Muscle of leg (tissue), 11 donors: ENCODE data around the gene STARD8. TPM values are rescaled to one million over a fixed set of nuclear protein-coding genes. Genes with fewer than 3 reads are reported as not detected.

ENCODE experiments used
- DNase-seq: peaks from one replicate; pipeline ENCODE4 v3.0.0; 2013
- H3K27ac ChIP-seq: one replicate; pipeline ENCODE4 v1.5.1; 2013; ENCODE audit warnings: mild to moderate bottlenecking, low read length, control low read depth
- H3K27me3 ChIP-seq: one replicate; pipeline ENCODE4 v1.6.1; 2013; ENCODE audit warnings: low read length; ENCODE audit not compliant: control insufficient read depth, insufficient read depth
- H3K36me3 ChIP-seq: one replicate; pipeline ENCODE4 v1.6.1; 2013; ENCODE audit warnings: low read length; ENCODE audit not compliant: control insufficient read depth, insufficient read depth
- H3K4me1 ChIP-seq: one replicate; pipeline ENCODE4 v1.6.1; 2013; ENCODE audit warnings: low read length; ENCODE audit not compliant: control insufficient read depth, insufficient read depth
- H3K4me3 ChIP-seq: one replicate; pipeline ENCODE4 v1.5.1; 2013; ENCODE audit warnings: low read length, control low read depth
- H3K9me3 ChIP-seq: replicated peaks from 2 replicates; pipeline ENCODE4 v1.6.1; 2013; ENCODE audit warnings: low read depth, low read length; ENCODE audit not compliant: control insufficient read depth
- WGBS: methylation state at CpG from one replicate; pipeline ENCODE4 v1.1.5; 2013; ENCODE audit warnings: missing lambda C conversion rate; ENCODE audit not compliant: insufficient coverage; 5-methylcytosine and 5-hydroxymethylcytosine counted together
- polyA plus RNA-seq, 8 donors: library from polyadenylated mRNA; unstranded; fragments of 120-200 nt; gene quantifications; one replicate each; pipeline versions ENCODE4 v1.2.1 to v1.2.3, GENCODE V29; 2013; ENCODE audit warnings: inconsistent platforms in 1 of 8, low replicate concordance in 1 of 8; ENCODE audit not compliant: insufficient read length in 8 of 8, insufficient read depth in 1 of 8
- total RNA-seq: library from RNA; stranded (reverse); fragments of 120-200 nt; gene quantifications from one replicate; pipeline ENCODE4 v1.2.4, GENCODE V29; 2013

STARD8 gene
- total and polyA plus RNA-seq, 9 donors, result 13.1 to 20.2 (median 16.9) TPM

GRCh38 chrX:68696267-68696990, 49.0 kb downstream of the STARD8 start:
- Histone ChIP-seq H3K4me1 (peaks cover 34% of the 10 kb centered on the region), H3K9me3 (no peaks in the 10 kb centered on the region), H3K27ac (peak overlapping the region; percentile 17), H3K36me3 (no peaks in the 10 kb centered on the region), H3K4me3 (no peak overlapping the region), H3K27me3 (peaks cover 63% of the 10 kb centered on the region)
- 40% methylated on average over 1 of the region's 6 CpGs for WGBS
- no peak for DNase-seq

DNA sequence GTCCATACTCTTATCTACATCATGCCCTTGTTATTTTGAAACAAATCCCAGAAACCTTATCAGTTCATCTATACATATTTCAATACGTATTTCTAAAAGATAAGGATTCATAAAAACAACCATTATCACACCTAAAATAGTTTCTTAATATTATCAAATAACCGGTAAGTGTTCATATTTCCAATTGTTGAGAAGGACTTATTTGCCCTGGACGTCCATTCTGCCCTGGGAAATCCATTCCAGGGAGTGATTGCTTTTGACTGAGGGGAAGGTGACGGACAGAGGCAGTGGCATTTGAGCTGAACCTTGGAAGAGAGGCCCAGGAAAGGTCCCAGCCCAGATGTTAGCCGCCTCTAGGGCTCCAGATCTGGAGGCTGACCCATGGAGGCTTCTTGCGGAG, 49.6 kb downstream of the STARD8 start:
- no peak for DNase-seq
- 21% methylated on average over 2 of the region's 6 CpGs for WGBS
- H3K4me3 ChIP-seq, result no peak overlapping the region
- H3K36me3 ChIP-seq, result no peaks in the 10 kb centered on the region
- H3K4me1 ChIP-seq, result peaks cover 34% of the 10 kb centered on the region
- no peaks in the 10 kb centered on the region for H3K9me3 ChIP-seq
- H3K27me3 ChIP-seq, result peaks cover 68% of the 10 kb centered on the region
- H3K27ac ChIP-seq, result peak overlapping the region; percentile 55

GRCh38 chrX:68697465-68698125, 50.1 kb downstream of the STARD8 start:
- peak overlapping the region; percentile 55 for H3K27ac ChIP-seq
- no peaks in the 10 kb centered on the region for H3K36me3 ChIP-seq
- peaks cover 70% of the 10 kb centered on the region for H3K27me3 ChIP-seq
- H3K4me3 ChIP-seq, result no peak overlapping the region
- no peak for DNase-seq
- no peaks in the 10 kb centered on the region for H3K9me3 ChIP-seq
- 63% methylated on average over 4 of the region's 6 CpGs for WGBS
- peaks cover 33% of the 10 kb centered on the region for H3K4me1 ChIP-seq

DNA sequence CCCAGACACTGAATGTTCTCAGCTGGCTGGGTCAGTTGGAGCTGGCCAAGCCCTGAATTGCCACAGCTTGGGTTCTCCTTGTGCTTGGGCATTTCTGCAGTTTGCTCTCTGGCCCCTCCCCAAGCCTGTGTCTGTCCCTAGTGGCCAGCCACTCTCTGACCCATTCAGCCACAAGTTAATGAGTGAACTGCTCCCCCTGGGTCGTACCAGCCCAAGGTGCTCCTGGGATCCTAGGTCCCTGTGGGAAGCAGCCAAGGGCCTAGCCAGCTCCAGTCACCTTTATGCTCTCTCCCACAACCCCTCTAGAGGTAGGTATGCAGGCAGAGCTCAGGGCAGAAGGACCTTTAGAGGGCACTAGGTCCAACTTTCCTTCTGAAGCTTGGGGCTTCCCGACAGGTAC, 51.5 kb downstream of the STARD8 start:
- no peak for DNase-seq
- WGBS, result 86% methylated on average over 1 of the region's 2 CpGs
- Histone ChIP-seq H3K9me3 (no peaks in the 10 kb centered on the region), H3K27ac (no peak overlapping the region), H3K4me3 (no peak overlapping the region), H3K27me3 (peaks cover 64% of the 10 kb centered on the region), H3K36me3 (no peaks in the 10 kb centered on the region), H3K4me1 (peaks cover 28% of the 10 kb centered on the region)

- Histone ChIP-seq H3K36me3 (no peaks in the 10 kb centered on the region), H3K27me3 (peaks cover 64% of the 10 kb centered on the region), H3K27ac (no peak overlapping the region), H3K4me1 (peaks cover 29% of the 10 kb centered on the region), H3K4me3 (no peak overlapping the region), H3K9me3 (no peaks in the 10 kb centered on the region)
- WGBS, result 73% methylated on average over 4 of the region's 7 CpGs
- no peak for DNase-seq
Measured at GRCh38 chrX:68699960-68700746, 52.7 kb downstream of the STARD8 start.

DNA sequence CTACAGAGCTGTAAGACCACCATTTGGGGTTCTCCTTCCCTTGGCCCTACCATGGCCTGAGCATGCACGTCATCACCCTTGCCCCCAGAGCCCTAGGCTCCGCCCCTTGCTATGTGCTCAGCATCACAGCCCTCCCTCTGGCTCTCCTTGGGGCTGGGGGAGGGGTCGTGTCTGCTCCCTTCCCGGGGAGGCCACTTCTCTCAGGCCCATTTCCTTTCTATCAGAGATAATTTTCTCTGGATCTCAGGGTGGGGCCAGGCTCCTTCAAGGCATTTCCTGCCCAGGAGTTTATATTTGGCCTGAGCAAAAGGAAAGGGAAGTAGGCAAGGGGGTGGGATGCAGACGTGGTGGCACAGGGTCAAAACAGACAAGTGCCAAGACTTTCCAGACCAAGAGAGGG, 55.9 kb downstream of the STARD8 start:
- no peak for DNase-seq
- Histone ChIP-seq H3K27me3 (peaks cover 65% of the 10 kb centered on the region), H3K27ac (peak overlapping the region; percentile 51), H3K4me3 (no peak overlapping the region), H3K9me3 (no peaks in the 10 kb centered on the region), H3K4me1 (peaks cover 40% of the 10 kb centered on the region), H3K36me3 (no peaks in the 10 kb centered on the region)
- WGBS, result 37% methylated on average over 2 of the region's 5 CpGs

- Histone ChIP-seq H3K36me3 (no peaks in the 10 kb centered on the region), H3K27ac (peak overlapping the region; percentile 51), H3K4me1 (peaks cover 44% of the 10 kb centered on the region), H3K4me3 (no peak overlapping the region), H3K9me3 (no peaks in the 10 kb centered on the region), H3K27me3 (peaks cover 65% of the 10 kb centered on the region)
- DNase-seq, result no peak
- WGBS, result 100% methylated on average over 1 of the region's 3 CpGs
Measured at GRCh38 chrX:68703846-68704245, 56.4 kb downstream of the STARD8 start.

DNA sequence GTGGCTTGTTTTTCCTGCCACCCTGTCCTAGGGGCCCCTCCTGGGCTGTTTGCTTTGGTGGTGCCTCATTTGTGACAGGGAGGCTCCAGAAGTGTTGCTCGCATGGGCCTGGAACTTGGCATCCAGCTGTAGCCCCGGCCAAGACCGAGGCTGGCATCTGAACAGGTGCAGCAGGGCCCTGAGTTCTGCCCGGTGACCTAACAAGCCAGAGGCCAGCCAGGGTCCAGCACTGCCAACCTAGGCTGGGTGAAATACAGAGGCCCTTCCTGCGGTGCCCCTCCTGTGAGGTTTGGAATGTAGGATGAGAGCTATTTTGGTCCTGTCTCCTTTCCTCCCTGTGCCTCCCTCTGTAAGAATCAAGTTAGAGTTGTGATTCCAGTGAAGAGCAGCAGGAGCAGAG, 58.5 kb downstream of the STARD8 start:
- peak; percentile 34 for DNase-seq
- H3K9me3 ChIP-seq, result no peaks in the 10 kb centered on the region
- H3K27me3 ChIP-seq, result peaks cover 49% of the 10 kb centered on the region
- H3K27ac ChIP-seq, result peak overlapping the region; percentile 3
- H3K36me3 ChIP-seq, result no peaks in the 10 kb centered on the region
- no peak overlapping the region for H3K4me3 ChIP-seq
- H3K4me1 ChIP-seq, result peaks cover 37% of the 10 kb centered on the region
- WGBS, result 84% methylated on average over 4 of the region's 5 CpGs

DNA sequence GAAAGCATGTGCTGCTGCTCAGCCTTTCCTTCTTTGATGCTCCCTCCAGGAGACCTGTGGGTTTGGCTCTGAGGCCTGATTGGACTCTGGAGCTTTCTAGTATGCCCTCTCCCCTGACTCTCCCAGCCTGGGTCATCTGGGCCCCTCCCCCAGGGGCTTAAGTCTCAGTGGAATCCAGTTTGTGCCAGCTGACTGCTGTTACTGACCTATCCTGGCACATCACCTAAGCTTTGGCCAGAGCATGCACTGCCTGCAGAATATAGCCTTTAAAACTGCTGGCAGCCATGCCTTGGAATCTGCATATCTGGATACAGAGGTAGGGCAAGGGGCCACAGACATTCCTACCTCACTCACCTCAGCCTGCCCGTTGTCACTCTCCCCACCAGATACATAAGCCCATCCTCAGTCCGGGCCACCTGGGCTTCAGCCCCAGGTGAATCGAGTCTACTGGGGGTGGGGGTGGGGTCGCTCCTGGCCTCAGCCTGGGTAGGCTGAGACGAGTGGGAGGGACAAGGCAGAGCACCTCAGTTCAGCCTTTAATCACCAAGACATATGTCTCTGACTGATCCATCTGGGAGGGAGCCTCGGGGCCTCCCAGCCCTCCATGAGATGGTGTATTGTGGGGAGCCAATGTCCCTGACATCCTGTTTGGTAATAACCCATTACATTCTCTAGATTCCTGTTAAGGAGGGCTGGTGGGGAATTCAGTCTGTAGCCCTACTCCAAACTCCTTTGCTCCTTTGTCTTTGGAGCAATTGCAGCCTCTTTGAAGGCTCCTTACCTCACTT, 61.2 kb downstream of the STARD8 start:
- no CpG with 5 or more reads among the region's 6 CpGs for WGBS
- DNase-seq, result no peak
- Histone ChIP-seq H3K9me3 (no peaks in the 10 kb centered on the region), H3K27ac (no peak overlapping the region), H3K27me3 (peaks cover 41% of the 10 kb centered on the region), H3K4me3 (no peak overlapping the region), H3K36me3 (no peaks in the 10 kb centered on the region), H3K4me1 (peaks cover 35% of the 10 kb centered on the region)
